ENCODE results near the gene RPL36A.

The RPL36A gene

GRCh38 chrX:101357166-101357795 lies 33.5 kb upstream of the RPL36A start:
- no peak overlapping the region for H4K91ac ChIP-seq (ENCODE audit: low read depth, low read length)
- no peak overlapping the region for H4K12ac ChIP-seq (ENCODE audit: low read depth, low read length)
- H3K79me1 ChIP-seq (ENCODE audit: low read length) = no peaks in the 10 kb centered on the region
- H3K14ac ChIP-seq (ENCODE audit: low read length) = no peak overlapping the region
- no peak overlapping the region for H2AK5ac ChIP-seq (ENCODE audit: low read length)
- H2BK120ac ChIP-seq (ENCODE audit: insufficient read depth, low read length, poor library complexity) = no peak overlapping the region
- H4K8ac ChIP-seq (ENCODE audit: low read depth, low read length) = no peak overlapping the region
- H3K18ac ChIP-seq (ENCODE audit: low read length) = no peak overlapping the region
- H3K36me3 ChIP-seq (ENCODE audit: control insufficient read depth in 1 of 2, insufficient read depth in 2 of 2, low read length in 2 of 2) = no peaks in the 10 kb centered on the region
- no peak overlapping the region for H2BK12ac ChIP-seq (ENCODE audit: low read length)
- H3K4me3 ChIP-seq (ENCODE audit: low read depth, low read length) = no peak overlapping the region
- no peak overlapping the region for H3K9ac ChIP-seq (ENCODE audit: low read length)
- H2BK5ac ChIP-seq (ENCODE audit: low read depth, low read length, poor library complexity) = no peak overlapping the region
- H3K27ac ChIP-seq (ENCODE audit: low read depth, low read length) = no peak overlapping the region
- H3K4me2 ChIP-seq (ENCODE audit: low read length) = no peak overlapping the region
- no peaks in the 10 kb centered on the region for H3K9me3 ChIP-seq (ENCODE audit: insufficient read depth, low read depth, low read length)
- no CpG with 5 or more reads among the region's 5 CpGs for WGBS (ENCODE audit: extremely low coverage, insufficient coverage, insufficient read length)
- peaks cover 5 to 6% of the 10 kb centered on the region in 2 experiments for H3K4me1 ChIP-seq (ENCODE audit: control insufficient read depth in 1 of 2, insufficient read depth in 2 of 2, low read length in 2 of 2)
- no peak overlapping the region for H3K23ac ChIP-seq (ENCODE audit: low read length)
- H3K79me2 ChIP-seq (ENCODE audit: control insufficient read depth, insufficient read depth, low read length, poor library complexity) = no peaks in the 10 kb centered on the region
- H2AFZ ChIP-seq (ENCODE audit: insufficient read depth, low read length, poor library complexity) = no peak overlapping the region
- H3K4ac ChIP-seq (ENCODE audit: low read depth, low read length) = no peak overlapping the region
- no peaks in the 10 kb centered on the region for H3K27me3 ChIP-seq (ENCODE audit: insufficient read depth, low read length)
- peak in 1 of 2 donors; percentile 46 for DNase-seq

- Histone ChIP-seq H3K79me1 (ENCODE audit: low read length) (no peaks in the 10 kb centered on the region), H3K4me3 (ENCODE audit: low read depth, low read length) (no peak overlapping the region), H4K8ac (ENCODE audit: low read depth, low read length) (no peak overlapping the region), H2BK12ac (ENCODE audit: low read length) (no peak overlapping the region), H4K91ac (ENCODE audit: low read depth, low read length) (no peak overlapping the region), H4K12ac (ENCODE audit: low read depth, low read length) (no peak overlapping the region), H3K4me1 (ENCODE audit: control insufficient read depth in 1 of 2, insufficient read depth in 2 of 2, low read length in 2 of 2) (peaks cover 5 to 6% of the 10 kb centered on the region in 2 experiments), H3K23ac (ENCODE audit: low read length) (no peak overlapping the region), H2AK5ac (ENCODE audit: low read length) (no peak overlapping the region), H3K4ac (ENCODE audit: low read depth, low read length) (no peak overlapping the region), H3K9ac (ENCODE audit: low read length) (no peak overlapping the region), H3K18ac (ENCODE audit: low read length) (no peak overlapping the region), H3K14ac (ENCODE audit: low read length) (no peak overlapping the region), H3K36me3 (ENCODE audit: control insufficient read depth in 1 of 2, insufficient read depth in 2 of 2, low read length in 2 of 2) (no peaks in the 10 kb centered on the region), H3K27me3 (ENCODE audit: insufficient read depth, low read length) (no peaks in the 10 kb centered on the region), H3K4me2 (ENCODE audit: low read length) (no peak overlapping the region), H3K9me3 (ENCODE audit: insufficient read depth, low read depth, low read length) (no peaks in the 10 kb centered on the region), H2AFZ (ENCODE audit: insufficient read depth, low read length, poor library complexity) (no peak overlapping the region), H2BK120ac (ENCODE audit: insufficient read depth, low read length, poor library complexity) (no peak overlapping the region), H2BK5ac (ENCODE audit: low read depth, low read length, poor library complexity) (no peak overlapping the region), H3K79me2 (ENCODE audit: control insufficient read depth, insufficient read depth, low read length, poor library complexity) (no peaks in the 10 kb centered on the region), H3K27ac (ENCODE audit: low read depth, low read length) (no peak overlapping the region)
- no CpG with 5 or more reads among the region's 1 CpG for WGBS (ENCODE audit: extremely low coverage, insufficient coverage, insufficient read length)
- peak in 1 of 2 donors; percentile 42 for DNase-seq
Observed at GRCh38 chrX:101359966-101360365, 30.8 kb upstream of the RPL36A start.

GRCh38 chrX:101360390-101360789 lies 30.4 kb upstream of the RPL36A start:
- Histone ChIP-seq H3K36me3 (ENCODE audit: control insufficient read depth in 1 of 2, insufficient read depth in 2 of 2, low read length in 2 of 2) (no peaks in the 10 kb centered on the region), H4K8ac (ENCODE audit: low read depth, low read length) (no peak overlapping the region), H3K27me3 (ENCODE audit: insufficient read depth, low read length) (no peaks in the 10 kb centered on the region), H3K79me2 (ENCODE audit: control insufficient read depth, insufficient read depth, low read length, poor library complexity) (no peaks in the 10 kb centered on the region), H3K4me3 (ENCODE audit: low read depth, low read length) (no peak overlapping the region), H3K27ac (ENCODE audit: low read depth, low read length) (no peak overlapping the region), H3K14ac (ENCODE audit: low read length) (no peak overlapping the region), H2AK5ac (ENCODE audit: low read length) (no peak overlapping the region), H3K23ac (ENCODE audit: low read length) (no peak overlapping the region), H2BK12ac (ENCODE audit: low read length) (no peak overlapping the region), H3K9me3 (ENCODE audit: insufficient read depth, low read depth, low read length) (no peaks in the 10 kb centered on the region), H2BK120ac (ENCODE audit: insufficient read depth, low read length, poor library complexity) (no peak overlapping the region), H2BK5ac (ENCODE audit: low read depth, low read length, poor library complexity) (no peak overlapping the region), H3K4me2 (ENCODE audit: low read length) (no peak overlapping the region), H3K4me1 (ENCODE audit: control insufficient read depth in 1 of 2, insufficient read depth in 2 of 2, low read length in 2 of 2) (peaks cover 5 to 6% of the 10 kb centered on the region in 2 experiments), H3K4ac (ENCODE audit: low read depth, low read length) (no peak overlapping the region), H4K12ac (ENCODE audit: low read depth, low read length) (no peak overlapping the region), H4K91ac (ENCODE audit: low read depth, low read length) (no peak overlapping the region), H3K9ac (ENCODE audit: low read length) (no peak overlapping the region), H2AFZ (ENCODE audit: insufficient read depth, low read length, poor library complexity) (no peak overlapping the region), H3K79me1 (ENCODE audit: low read length) (no peaks in the 10 kb centered on the region), H3K18ac (ENCODE audit: low read length) (no peak overlapping the region)
- no peak for DNase-seq
- WGBS (ENCODE audit: extremely low coverage, insufficient coverage, insufficient read length) = no CpG with 5 or more reads among the region's 7 CpGs

- Histone ChIP-seq H4K8ac (ENCODE audit: low read depth, low read length) (no peak overlapping the region), H3K27me3 (ENCODE audit: insufficient read depth, low read length) (no peaks in the 10 kb centered on the region), H3K14ac (ENCODE audit: low read length) (no peak overlapping the region), H2AFZ (ENCODE audit: insufficient read depth, low read length, poor library complexity) (no peak overlapping the region), H3K4me1 (ENCODE audit: control insufficient read depth in 1 of 2, insufficient read depth in 2 of 2, low read length in 2 of 2) (peaks cover 0 to 2% of the 10 kb centered on the region in 2 experiments), H4K12ac (ENCODE audit: low read depth, low read length) (no peak overlapping the region), H3K4me3 (ENCODE audit: low read depth, low read length) (no peak overlapping the region), H2AK5ac (ENCODE audit: low read length) (no peak overlapping the region), H3K36me3 (ENCODE audit: control insufficient read depth in 1 of 2, insufficient read depth in 2 of 2, low read length in 2 of 2) (no peaks in the 10 kb centered on the region), H3K79me1 (ENCODE audit: low read length) (no peaks in the 10 kb centered on the region), H3K79me2 (ENCODE audit: control insufficient read depth, insufficient read depth, low read length, poor library complexity) (no peaks in the 10 kb centered on the region), H4K91ac (ENCODE audit: low read depth, low read length) (no peak overlapping the region), H3K27ac (ENCODE audit: low read depth, low read length) (no peak overlapping the region), H2BK5ac (ENCODE audit: low read depth, low read length, poor library complexity) (no peak overlapping the region), H2BK120ac (ENCODE audit: insufficient read depth, low read length, poor library complexity) (no peak overlapping the region), H3K4ac (ENCODE audit: low read depth, low read length) (no peak overlapping the region), H3K9ac (ENCODE audit: low read length) (no peak overlapping the region), H3K23ac (ENCODE audit: low read length) (no peak overlapping the region), H2BK12ac (ENCODE audit: low read length) (no peak overlapping the region), H3K18ac (ENCODE audit: low read length) (no peak overlapping the region), H3K9me3 (ENCODE audit: insufficient read depth, low read depth, low read length) (no peaks in the 10 kb centered on the region), H3K4me2 (ENCODE audit: low read length) (no peak overlapping the region)
- peak; percentile 23 to 66 for DNase-seq
- no CpG with 5 or more reads among the region's 3 CpGs for WGBS (ENCODE audit: extremely low coverage, insufficient coverage, insufficient read length)
Observed at GRCh38 chrX:101362116-101362515, 28.7 kb upstream of the RPL36A start.
